HepG2 (cell line): Measurements from ENCODE around the gene RPLP2. TPM values are rescaled to one million over a fixed set of nuclear protein-coding genes. Genes with fewer than 3 reads are reported as not detected.

Source experiments
- ATAC-seq: fragments of 200-7000 bp; cut with Tn5 transposase; 3 replicates; pipeline ENCODE4 v1.9.1; 2020; ENCODE audit warnings: mild to moderate bottlenecking, moderate library complexity
- BruUV-seq: library from RNA; stranded (reverse); fragments of 400-500 nt; replicated peaks from 2 replicates; lab custom pipeline; 2021; lab: Mats Ljungman, UMichigan
- CTCF ChIA-PET: fragments of 300-600 bp; formaldehyde crosslinking; extraction: SDS; loops from one replicate; lab custom pipeline; 2021; ENCODE audit warnings: low total read pairs, inconsistent platforms, low intra/inter-chr PET ratio; lab: Yijun Ruan, JAX
- POLR2A ChIA-PET: fragments of 350-600 bp; sonication (Branson Sonifier 250); formaldehyde crosslinking; loops from one replicate; lab custom pipeline; 2020; ENCODE audit warnings: antibody characterized with exemption, inconsistent platforms; lab: Yijun Ruan, JAX
- DNase-seq: peaks from one replicate; pipeline ENCODE4 v3.0.0-alpha.2; 2015; ENCODE audit warnings: low spot score
- FAIRE-seq: peaks from 3 replicates; lab custom pipeline; 2011; peaks lifted over from hg19 to GRCh38; lab: Jason Lieb, UNC
- H2AFZ ChIP-seq: one replicate; pipeline ENCODE4 v1.6.1; 2011; ENCODE audit warnings: low read length, inconsistent platforms
- H3K27ac ChIP-seq: fragments of 300-600 bp; 3 replicates; pipeline ENCODE4 v1.8.0; 2011; ENCODE audit warnings: mixed run types, mild to moderate bottlenecking, mixed read lengths, low read length, inconsistent platforms; ENCODE audit not compliant: insufficient read depth; ENCODE audit errors: extremely low read length
- H3K27me3 ChIP-seq, 2 experiments: fragments of 200-600 bp in 1 of 2; 2 replicates in 1 of 2; 3 replicates in 1 of 2; pipeline versions ENCODE4 v1.6.0 to v1.8.0; 2011; ENCODE audit warnings: low read length in 2 of 2, mild to moderate bottlenecking in 2 of 2, moderate library complexity in 2 of 2, inconsistent platforms in 1 of 2; ENCODE audit not compliant: insufficient read depth in 2 of 2, control insufficient read depth in 1 of 2
- H3K36me3 ChIP-seq, 2 experiments: fragments of 200-600 bp in 1 of 2; replicated peaks in 1 of 2; 2 replicates in 1 of 2; 3 replicates in 1 of 2; pipeline versions ENCODE4 v1.5.1 to v1.8.0; 2011; ENCODE audit warnings: low read length in 2 of 2, inconsistent platforms in 1 of 2; ENCODE audit not compliant: insufficient read depth in 2 of 2, control insufficient read depth in 1 of 2
- H3K4me1 ChIP-seq: 2 replicates; pipeline ENCODE4 v1.5.1; 2012; ENCODE audit warnings: low read length, inconsistent platforms; ENCODE audit not compliant: insufficient read depth
- H3K4me2 ChIP-seq: 2 replicates; pipeline ENCODE4 v1.6.0; 2011; ENCODE audit warnings: low read depth, low read length, inconsistent platforms
- H3K4me3 ChIP-seq, 3 experiments: fragments of 200-600 bp in 1 of 3; sonication (generic), shearing (Covaris generic) in 1 of 3; replicated peaks in 1 of 3; 2 replicates each; pipeline ENCODE4 v1.5.1; 2011 to 2016; ENCODE audit warnings: low read length in 3 of 3, inconsistent platforms in 2 of 3, low read depth in 2 of 3, mild to moderate bottlenecking in 2 of 3, control low read depth in 1 of 3, mixed read lengths in 1 of 3; ENCODE audit not compliant: insufficient read depth in 1 of 3
- H3K79me2 ChIP-seq: one replicate; pipeline ENCODE4 v1.6.1; 2011; ENCODE audit warnings: low read length, inconsistent platforms; ENCODE audit not compliant: insufficient read depth
- H3K9ac ChIP-seq: 2 replicates; pipeline ENCODE4 v1.6.0; 2011; ENCODE audit warnings: mild to moderate bottlenecking, low read depth, low read length, inconsistent platforms; ENCODE audit not compliant: insufficient read depth
- H3K9me3 ChIP-seq: 2 replicates; pipeline ENCODE4 v1.5.1; 2012; ENCODE audit warnings: mild to moderate bottlenecking, low read length
- H4K20me1 ChIP-seq: 2 replicates; pipeline ENCODE4 v1.6.0; 2011; ENCODE audit warnings: inconsistent platforms, mild to moderate bottlenecking, low read length, moderate library complexity; ENCODE audit not compliant: insufficient read depth
- KLF6 ChIP-seq: IDR thresholded peaks from 2 replicates; pipeline ENCODE4 v1.8.0; 2016; ENCODE audit warnings: missing biosample characterization, missing genetic modification reagents
- NFRKB ChIP-seq: fragments of 450-650 bp; IDR thresholded peaks from 2 replicates; pipeline ENCODE4 v1.6.1; 2017
- RBFOX2 ChIP-seq: fragments of 200-400 bp; formaldehyde crosslinking; IDR thresholded peaks from 2 replicates; pipeline ENCODE4 v1.6.1; 2017; ENCODE audit warnings: low read depth, mild to moderate bottlenecking, low read length
- REPIN1 ChIP-seq: sonication (generic); formaldehyde crosslinking; IDR thresholded peaks from 2 replicates; pipeline ENCODE4 v1.8.0; 2022; ENCODE audit warnings: missing genetic modification reagents, low read depth, mild to moderate bottlenecking, borderline replicate concordance
- REXO4 ChIP-seq: sonication (generic); formaldehyde crosslinking; IDR thresholded peaks from 2 replicates; pipeline ENCODE4 v1.8.0; 2022; ENCODE audit warnings: missing genetic modification reagents, mild to moderate bottlenecking, borderline replicate concordance
- SCMH1 ChIP-seq: sonication (generic); formaldehyde crosslinking; IDR thresholded peaks from 2 replicates; pipeline ENCODE4 v1.9.0; 2021; ENCODE audit warnings: missing genetic modification reagents, mild to moderate bottlenecking, borderline replicate concordance
- SMAD9 ChIP-seq: sonication (generic); formaldehyde crosslinking; IDR thresholded peaks from 2 replicates; pipeline ENCODE4 v1.5.1; 2020; ENCODE audit warnings: mild to moderate bottlenecking, missing genetic modification reagents
- TSC22D2 ChIP-seq: sonication (generic); formaldehyde crosslinking; IDR thresholded peaks from 2 replicates; pipeline ENCODE4 v1.5.1; 2020; ENCODE audit warnings: missing genetic modification reagents, mild to moderate bottlenecking, borderline replicate concordance
- WIZ ChIP-seq: sonication (generic); formaldehyde crosslinking; IDR thresholded peaks from 2 replicates; pipeline ENCODE4 v1.5.1; 2020; ENCODE audit warnings: mild to moderate bottlenecking, missing genetic modification reagents
- ZFX ChIP-seq: sonication (generic); formaldehyde crosslinking; IDR thresholded peaks from 2 replicates; pipeline ENCODE4 v1.4.0; 2020; ENCODE audit warnings: mild to moderate bottlenecking, low read depth, missing genetic modification reagents, moderate library complexity
- ZNF607 ChIP-seq: sonication (generic); formaldehyde crosslinking; IDR thresholded peaks from 2 replicates; pipeline ENCODE4 v1.5.1; 2020; ENCODE audit warnings: missing genetic modification reagents, mild to moderate bottlenecking, borderline replicate concordance
- ZNF713 ChIP-seq: sonication (generic); formaldehyde crosslinking; IDR thresholded peaks from 2 replicates; pipeline ENCODE4 v1.4.0; 2020; ENCODE audit warnings: mild to moderate bottlenecking, missing genetic modification reagents
- ZNF724P ChIP-seq: sonication (generic); formaldehyde crosslinking; IDR thresholded peaks from 2 replicates; pipeline ENCODE4 v1.8.0; 2022; ENCODE audit warnings: missing genetic modification reagents, borderline replicate concordance
- WGBS: methylation state at CpG from one replicate; pipeline ENCODE4 v1.1.6; 2017; ENCODE audit warnings: low lambda C conversion rate; 5-methylcytosine and 5-hydroxymethylcytosine counted together
- in situ Hi-C: cut with HindIII; loops from 2 replicates; pipeline ENCODE4 v1.10.0; 2017; ENCODE audit warnings: low pct_unique_long_range_greater_than_20kb; ENCODE audit not compliant: extremely low pct_ligation_motif_present
- intact Hi-C: fragments of 100-400 bp; cut with micrococcal nuclease; formaldehyde crosslinking; loops from one replicate; pipeline ENCODE4 v1.10.0; 2022; ENCODE audit not compliant: unreplicated experiment
- polyA plus RNA-seq, 8 experiments: library from polyadenylated mRNA; depleted of rRNA in 3 of 8; stranded (reverse) in 7 of 8; unstranded in 1 of 8; fragments of >200 nt; fragmentation: Illumina TruSeq in 4 of 8; extraction: Trizol in 4 of 8; gene quantifications; 2 replicates each; pipeline versions ENCODE4 v1.2.1 to v1.2.3, GENCODE V29; 2011 to 2016; ENCODE audit warnings: low read depth in 4 of 8, missing spikeins in 1 of 8, mixed read lengths in 1 of 8; ENCODE audit not compliant: insufficient read depth in 1 of 8
- total RNA-seq, 5 experiments: library from RNA; depleted of rRNA; stranded (reverse); fragments of >200 nt; fragmentation: Illumina TruSeq; extraction: Trizol; gene quantifications; 2 replicates each; pipeline ENCODE4 v1.2.3, GENCODE V29; 2016; ENCODE audit warnings: low read depth in 1 of 5
- TF ChIP-seq, protein P1 (sequence below): sonication (generic); formaldehyde crosslinking; IDR thresholded peaks from 2 replicates; pipeline ENCODE4 v1.4.0; 2020; ENCODE audit warnings: missing genetic modification reagents
- TF ChIP-seq, protein P2 (sequence below): sonication (generic); formaldehyde crosslinking; IDR thresholded peaks from 2 replicates; pipeline ENCODE4 v1.4.0; 2020; ENCODE audit warnings: missing genetic modification reagents, borderline replicate concordance
- TF ChIP-seq, protein P3 (sequence below): sonication (generic); formaldehyde crosslinking; IDR thresholded peaks from 2 replicates; pipeline ENCODE4 v1.4.0; 2020; ENCODE audit warnings: missing genetic modification reagents
- TF ChIP-seq, protein P4 (sequence below): sonication (generic); formaldehyde crosslinking; IDR thresholded peaks from 2 replicates; pipeline ENCODE4 v1.4.0; 2020; ENCODE audit warnings: mild to moderate bottlenecking, missing genetic modification reagents

Gene RPLP2
- total and polyA plus RNA-seq, 2 of the 13 experiments (the other 11 are each of a cell fraction or from before 2014, with no cell fraction given), result 978 to 2,106 TPM

DNA sequence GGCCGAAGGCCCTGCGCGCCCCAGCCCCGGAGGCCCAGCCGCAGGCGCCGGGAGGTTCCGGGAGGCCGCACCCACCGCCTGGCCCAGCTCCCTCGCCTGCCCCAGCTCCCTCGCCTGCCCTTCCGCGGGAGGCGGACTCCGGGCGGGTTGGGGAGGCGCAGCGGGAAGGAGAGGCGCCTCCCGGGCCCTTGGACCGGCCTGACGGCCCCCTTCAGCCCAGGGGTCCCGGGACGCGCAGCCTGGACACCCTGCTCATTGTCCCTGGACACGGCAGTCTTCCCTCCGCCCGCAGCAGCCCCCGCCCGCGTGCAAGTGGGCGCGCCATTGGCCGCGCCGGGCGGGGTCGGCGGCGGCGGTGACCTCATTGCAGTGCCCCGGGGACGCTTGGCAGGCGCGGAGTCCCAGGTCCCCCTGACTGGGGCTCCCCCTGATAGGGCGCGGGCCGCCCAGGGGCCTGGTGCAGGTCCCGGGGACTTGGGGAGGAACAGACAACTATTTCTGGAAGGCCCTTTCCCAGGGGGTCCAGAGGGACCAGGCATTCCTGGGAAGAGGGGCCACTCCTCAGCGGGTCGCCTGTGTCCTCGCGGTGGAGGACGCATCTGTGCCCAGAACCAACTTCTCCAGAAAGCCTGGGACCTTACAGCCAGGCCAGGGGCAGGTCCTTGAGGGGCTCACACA is 23.5 kb downstream of the RPLP2 start (continued):
- TF ChIP-seq, protein P1, sequence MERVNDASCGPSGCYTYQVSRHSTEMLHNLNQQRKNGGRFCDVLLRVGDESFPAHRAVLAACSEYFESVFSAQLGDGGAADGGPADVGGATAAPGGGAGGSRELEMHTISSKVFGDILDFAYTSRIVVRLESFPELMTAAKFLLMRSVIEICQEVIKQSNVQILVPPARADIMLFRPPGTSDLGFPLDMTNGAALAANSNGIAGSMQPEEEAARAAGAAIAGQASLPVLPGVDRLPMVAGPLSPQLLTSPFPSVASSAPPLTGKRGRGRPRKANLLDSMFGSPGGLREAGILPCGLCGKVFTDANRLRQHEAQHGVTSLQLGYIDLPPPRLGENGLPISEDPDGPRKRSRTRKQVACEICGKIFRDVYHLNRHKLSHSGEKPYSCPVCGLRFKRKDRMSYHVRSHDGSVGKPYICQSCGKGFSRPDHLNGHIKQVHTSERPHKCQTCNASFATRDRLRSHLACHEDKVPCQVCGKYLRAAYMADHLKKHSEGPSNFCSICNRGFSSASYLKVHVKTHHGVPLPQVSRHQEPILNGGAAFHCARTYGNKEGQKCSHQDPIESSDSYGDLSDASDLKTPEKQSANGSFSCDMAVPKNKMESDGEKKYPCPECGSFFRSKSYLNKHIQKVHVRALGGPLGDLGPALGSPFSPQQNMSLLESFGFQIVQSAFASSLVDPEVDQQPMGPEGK, result peak; percentile 52; the same call in 1 of the 2 replicates
- TF ChIP-seq ZFX (CRISPR knock-in tag), result peak; percentile 2; the same call in 1 of the 2 replicates
- TF ChIP-seq RBFOX2, result peak; percentile 66; the same call in 1 of the 2 replicates
- 0 out of 2 replicates have a peak, but pooled peaks have one; percentile 32 for TF ChIP-seq KLF6 (CRISPR knock-in tag)

DNA sequence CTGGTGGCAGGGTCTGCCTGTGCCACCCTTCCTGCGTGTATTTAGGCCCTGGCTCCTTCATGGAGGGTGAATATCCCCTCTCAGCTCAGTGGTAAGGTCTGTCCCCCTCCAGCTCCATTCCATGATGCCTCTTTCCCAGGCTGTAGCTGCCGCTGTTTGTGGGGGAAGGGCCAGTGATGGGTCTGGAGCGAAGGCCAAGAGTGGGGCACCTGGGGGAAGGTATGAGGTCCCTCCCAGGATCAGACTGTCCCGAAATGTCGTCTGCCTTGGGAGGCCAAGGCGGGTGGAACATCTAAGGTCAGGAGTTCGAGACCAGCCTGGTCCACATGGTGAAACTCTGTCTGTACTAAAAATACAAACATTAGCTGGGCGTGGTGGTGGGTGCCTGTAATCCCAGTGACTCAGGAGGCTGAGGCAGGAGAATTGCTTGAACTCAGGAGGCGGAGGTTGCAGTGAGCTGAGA is 24.1 kb downstream of the RPLP2 start:
- no peaks in the 10 kb centered on the region for H3K9me3 ChIP-seq
- in situ Hi-C loops (no loop called here), intact Hi-C loops (no loop called here)
- BruUV-seq, result no TSS peak
- no peak for ATAC-seq
- H3K4me3 ChIP-seq, result peak overlapping the region; percentile 71 to 81 (median 77); a peak in 5 of 6 replicates
- H3K27ac ChIP-seq, result peak overlapping the region; percentile 61
- peaks cover 11% of the 10 kb centered on the region for H3K79me2 ChIP-seq
- no peaks in the 10 kb centered on the region for H3K27me3 ChIP-seq
- H3K4me2 ChIP-seq, result peak overlapping the region; percentile 81
- H3K9ac ChIP-seq, result peak overlapping the region; percentile 85
- POLR2A ChIA-PET, result interaction anchor here (0.6 to 16.1 kb wide), 4 partner anchors 8 to 28 kb away, joined by 5 to 264 read pairs (median 74); partner anchors contain the start of genes PNPLA2, POLR2L, RPLP2 and TSPAN4
- peaks cover 75% of the 10 kb centered on the region for H3K4me1 ChIP-seq
- peaks cover 9% of the 10 kb centered on the region; the same call in 1 of the 2 replicates for H4K20me1 ChIP-seq
- DNase-seq, result no peak
- 52% methylated on average over 9 of the region's 9 CpGs for WGBS
- CTCF ChIA-PET, result no interaction called here
- H3K36me3 ChIP-seq, result peaks cover 4 to 17% of the 10 kb centered on the region in 2 experiments; a peak in 3 of 5 replicates
- H2AFZ ChIP-seq, result no peak overlapping the region
- FAIRE-seq, result no peak
- no peak for TF ChIP-seq SCMH1 (CRISPR knock-in tag)
- no peak for TF ChIP-seq TSC22D2
- no peak for TF ChIP-seq REXO4 (CRISPR knock-in tag)
- 0 out of 2 replicates have a peak, but pooled peaks have one; percentile 40 for TF ChIP-seq SMAD9 (CRISPR knock-in tag)
- TF ChIP-seq ZNF724P (CRISPR knock-in tag), result no peak
- no peak for TF ChIP-seq NFRKB
- TF ChIP-seq, protein P2, sequence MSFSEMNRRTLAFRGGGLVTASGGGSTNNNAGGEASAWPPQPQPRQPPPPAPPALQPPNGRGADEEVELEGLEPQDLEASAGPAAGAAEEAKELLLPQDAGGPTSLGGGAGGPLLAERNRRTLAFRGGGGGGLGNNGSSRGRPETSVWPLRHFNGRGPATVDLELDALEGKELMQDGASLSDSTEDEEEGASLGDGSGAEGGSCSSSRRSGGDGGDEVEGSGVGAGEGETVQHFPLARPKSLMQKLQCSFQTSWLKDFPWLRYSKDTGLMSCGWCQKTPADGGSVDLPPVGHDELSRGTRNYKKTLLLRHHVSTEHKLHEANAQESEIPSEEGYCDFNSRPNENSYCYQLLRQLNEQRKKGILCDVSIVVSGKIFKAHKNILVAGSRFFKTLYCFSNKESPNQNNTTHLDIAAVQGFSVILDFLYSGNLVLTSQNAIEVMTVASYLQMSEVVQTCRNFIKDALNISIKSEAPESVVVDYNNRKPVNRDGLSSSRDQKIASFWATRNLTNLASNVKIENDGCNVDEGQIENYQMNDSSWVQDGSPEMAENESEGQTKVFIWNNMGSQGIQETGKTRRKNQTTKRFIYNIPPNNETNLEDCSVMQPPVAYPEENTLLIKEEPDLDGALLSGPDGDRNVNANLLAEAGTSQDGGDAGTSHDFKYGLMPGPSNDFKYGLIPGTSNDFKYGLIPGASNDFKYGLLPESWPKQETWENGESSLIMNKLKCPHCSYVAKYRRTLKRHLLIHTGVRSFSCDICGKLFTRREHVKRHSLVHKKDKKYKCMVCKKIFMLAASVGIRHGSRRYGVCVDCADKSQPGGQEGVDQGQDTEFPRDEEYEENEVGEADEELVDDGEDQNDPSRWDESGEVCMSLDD (CRISPR knock-in tag), result no peak
- TF ChIP-seq, protein P3, sequence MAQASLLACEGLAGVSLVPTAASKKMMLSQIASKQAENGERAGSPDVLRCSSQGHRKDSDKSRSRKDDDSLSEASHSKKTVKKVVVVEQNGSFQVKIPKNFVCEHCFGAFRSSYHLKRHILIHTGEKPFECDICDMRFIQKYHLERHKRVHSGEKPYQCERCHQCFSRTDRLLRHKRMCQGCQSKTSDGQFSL (CRISPR knock-in tag), result 0 out of 2 replicates have a peak, but pooled peaks have one; percentile 48
- 0 out of 2 replicates have a peak, but pooled peaks have one; percentile 41 for TF ChIP-seq ZNF607
- TF ChIP-seq WIZ, result no peak
- TF ChIP-seq ZNF713, result no peak
- 0 out of 2 replicates have a peak, but pooled peaks have one; percentile 2 for TF ChIP-seq REPIN1 (CRISPR knock-in tag)
- TF ChIP-seq, protein P4, sequence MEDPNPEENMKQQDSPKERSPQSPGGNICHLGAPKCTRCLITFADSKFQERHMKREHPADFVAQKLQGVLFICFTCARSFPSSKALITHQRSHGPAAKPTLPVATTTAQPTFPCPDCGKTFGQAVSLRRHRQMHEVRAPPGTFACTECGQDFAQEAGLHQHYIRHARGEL, result no peak
